ENCODE data around the gene S100A13.

GRCh38 chr1:153614189-153614900 is 13.0 kb downstream of the S100A13 start:
- TF ChIP-seq CTCF (IDR thresholded peaks at IDR 0.05) (peak in 1 of 6 experiments; percentile 10), POLR2A (IDR thresholded peaks at IDR 0.05) (no peak)

Measured in esophagus squamous epithelium (tissue), 4 donors.